MM.1S (cell line): Measurements from ENCODE around the gene MILR1.
"Not testable (repeated sequence)": the region's sequence is repeated elsewhere in the genome, so short reads cannot be mapped to it uniquely, and the experiment has no call there.

Experiments used
- CTCF ChIP-seq: fragments of 300-600 bp; sonication (generic); IDR thresholded peaks from 2 replicates; pipeline ENCODE4 v1.5.1; 2016; ENCODE audit warnings: antibody characterized with exemption, low read length, mixed read lengths
- EZH2 ChIP-seq: fragments of 300-600 bp; sonication (generic); optimal IDR thresholded peaks from 2 replicates; pipeline ENCODE3; 2017; ENCODE audit warnings: low read depth, mild to moderate bottlenecking, antibody characterized with exemption, low read length, mixed read lengths
- EZH2phosphoT487 ChIP-seq: fragments of 300-600 bp; sonication (generic); IDR thresholded peaks from 2 replicates; pipeline ENCODE4 v1.6.1; 2018; ENCODE audit warnings: antibody characterized with exemption, low read length

GRCh38 chr17:64466834-64467233, 17.9 kb downstream of the MILR1 start:
- TF ChIP-seq CTCF, EZH2, EZH2phosphoT487: not testable (repeated sequence)
